Right renal cortex interstitium (tissue), 3 donors: ENCODE results near the gene CHADL. TPM values are rescaled to one million over a fixed set of nuclear protein-coding genes. Genes with fewer than 3 reads are reported as not detected.
"Not testable (repeated sequence)": the region's sequence is repeated elsewhere in the genome, so short reads cannot be mapped to it uniquely, and the experiment has no call there.

Experiments
- DNase-seq, 3 donors: peaks; one replicate each; pipeline ENCODE4 v3.0.0-alpha.2; 2013; ENCODE audit warnings: low read depth in 3 of 3, low spot score in 2 of 3
- polyA plus RNA-seq, 3 donors: library from polyadenylated mRNA; unstranded; fragments of 120-200 nt; gene quantifications; one replicate each; pipeline ENCODE4 v1.2.1, GENCODE V29; 2013; ENCODE audit not compliant: insufficient read length in 3 of 3

Gene CHADL, protein sequence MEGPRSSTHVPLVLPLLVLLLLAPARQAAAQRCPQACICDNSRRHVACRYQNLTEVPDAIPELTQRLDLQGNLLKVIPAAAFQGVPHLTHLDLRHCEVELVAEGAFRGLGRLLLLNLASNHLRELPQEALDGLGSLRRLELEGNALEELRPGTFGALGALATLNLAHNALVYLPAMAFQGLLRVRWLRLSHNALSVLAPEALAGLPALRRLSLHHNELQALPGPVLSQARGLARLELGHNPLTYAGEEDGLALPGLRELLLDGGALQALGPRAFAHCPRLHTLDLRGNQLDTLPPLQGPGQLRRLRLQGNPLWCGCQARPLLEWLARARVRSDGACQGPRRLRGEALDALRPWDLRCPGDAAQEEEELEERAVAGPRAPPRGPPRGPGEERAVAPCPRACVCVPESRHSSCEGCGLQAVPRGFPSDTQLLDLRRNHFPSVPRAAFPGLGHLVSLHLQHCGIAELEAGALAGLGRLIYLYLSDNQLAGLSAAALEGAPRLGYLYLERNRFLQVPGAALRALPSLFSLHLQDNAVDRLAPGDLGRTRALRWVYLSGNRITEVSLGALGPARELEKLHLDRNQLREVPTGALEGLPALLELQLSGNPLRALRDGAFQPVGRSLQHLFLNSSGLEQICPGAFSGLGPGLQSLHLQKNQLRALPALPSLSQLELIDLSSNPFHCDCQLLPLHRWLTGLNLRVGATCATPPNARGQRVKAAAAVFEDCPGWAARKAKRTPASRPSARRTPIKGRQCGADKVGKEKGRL
- polyA plus RNA-seq = 1 to 10 TPM; 2.7 to 3.1 (median 2.9) TPM

DNA sequence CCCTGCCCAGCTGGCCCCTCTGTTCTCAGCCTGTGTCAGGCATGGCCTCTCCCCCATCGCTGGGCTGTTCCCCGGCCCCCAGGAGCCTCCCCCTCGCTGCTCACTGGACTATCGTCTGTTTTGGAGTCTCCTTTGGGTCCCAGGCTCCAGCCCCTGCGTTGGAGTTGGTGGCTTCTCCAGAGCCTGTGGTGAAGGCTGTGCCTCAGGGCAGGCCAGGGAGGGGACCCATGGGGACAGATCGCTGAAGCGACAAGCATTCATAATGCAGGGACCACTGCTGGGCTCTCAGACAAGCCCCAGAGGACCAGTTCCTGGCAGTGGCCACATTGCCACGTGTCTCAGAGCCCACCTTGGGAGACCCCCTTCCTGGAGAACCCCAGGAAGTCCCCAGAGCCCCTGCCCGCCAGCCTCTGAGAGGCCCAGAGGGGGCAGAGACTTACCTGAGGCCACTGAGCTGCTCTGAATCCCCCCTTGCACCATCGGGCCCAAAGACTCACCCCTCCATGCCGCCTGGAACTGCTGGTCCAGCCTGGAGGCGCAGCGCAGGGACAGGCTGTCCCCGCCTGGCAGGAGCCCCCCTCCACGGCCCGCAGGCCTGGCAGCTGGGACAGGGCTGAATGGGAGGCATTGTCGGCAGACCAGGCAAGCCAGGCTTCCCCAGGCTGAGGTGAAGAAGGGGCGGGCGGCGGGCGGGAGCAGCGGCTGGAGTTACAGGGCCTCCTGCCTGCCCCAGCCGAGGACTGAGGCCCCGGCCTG lies at the start of gene CHADL:
Gene CHADL, minus strand, starts transcription at position 555 of the 756 bp plus-strand sequence. Its CDS starts 50 bp downstream, at position 505.
- DNase-seq = no peak

DNA sequence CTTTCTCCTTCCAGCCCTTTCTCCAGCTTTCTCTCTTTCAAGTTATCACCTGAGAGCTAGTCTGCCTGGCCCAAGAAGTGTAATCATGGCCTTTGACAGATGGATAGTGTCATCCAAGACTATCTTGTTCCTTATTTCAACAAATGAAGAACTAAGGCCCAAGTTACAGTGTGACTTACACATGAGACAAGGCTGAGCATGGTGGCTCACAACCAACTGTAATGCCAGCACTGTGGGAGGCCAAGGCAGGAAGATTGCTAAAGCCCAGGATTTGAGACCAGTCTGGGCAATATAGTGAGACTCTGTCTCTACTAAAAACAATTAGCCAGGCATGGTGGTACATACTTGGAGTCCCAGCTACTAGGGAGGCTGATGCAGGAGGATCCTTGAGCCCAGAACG lies 48.9 kb upstream of the CHADL start:
- DNase-seq = no peak

DNA sequence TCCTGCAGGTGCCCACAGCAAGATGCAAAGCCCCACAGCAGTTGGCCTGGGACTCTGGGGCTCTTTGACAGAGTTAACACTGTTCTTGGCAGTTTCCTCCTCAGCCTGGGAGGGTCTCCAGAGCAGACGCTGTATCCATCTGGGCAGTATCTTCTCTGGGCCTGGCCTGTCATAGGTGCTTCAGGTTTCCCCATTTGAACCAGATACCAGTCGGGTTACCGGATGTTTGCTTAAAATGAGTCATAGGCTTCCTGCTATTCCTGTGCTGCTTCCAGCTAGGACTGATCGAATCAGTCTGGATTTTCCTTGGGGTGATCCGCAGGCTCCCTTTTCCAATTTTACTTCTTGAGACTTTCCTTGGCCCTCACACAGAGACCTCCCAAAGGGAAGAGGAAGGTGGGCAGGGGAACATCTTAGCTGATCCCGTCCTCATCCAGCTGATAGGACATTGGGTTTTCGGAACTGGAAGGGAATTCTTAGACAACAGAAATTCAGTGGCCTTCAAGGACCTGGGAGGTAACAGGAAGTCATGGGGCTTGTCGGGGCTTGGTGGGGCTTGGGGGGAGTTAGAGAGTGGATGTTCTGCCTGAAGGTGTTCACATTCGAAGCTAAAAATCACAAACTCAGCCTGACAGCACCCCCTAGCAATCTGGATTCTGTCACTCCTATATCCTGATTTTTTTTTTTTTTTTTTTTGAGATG lies 47.7 kb upstream of the CHADL start:
- DNase-seq = no peak

DNA sequence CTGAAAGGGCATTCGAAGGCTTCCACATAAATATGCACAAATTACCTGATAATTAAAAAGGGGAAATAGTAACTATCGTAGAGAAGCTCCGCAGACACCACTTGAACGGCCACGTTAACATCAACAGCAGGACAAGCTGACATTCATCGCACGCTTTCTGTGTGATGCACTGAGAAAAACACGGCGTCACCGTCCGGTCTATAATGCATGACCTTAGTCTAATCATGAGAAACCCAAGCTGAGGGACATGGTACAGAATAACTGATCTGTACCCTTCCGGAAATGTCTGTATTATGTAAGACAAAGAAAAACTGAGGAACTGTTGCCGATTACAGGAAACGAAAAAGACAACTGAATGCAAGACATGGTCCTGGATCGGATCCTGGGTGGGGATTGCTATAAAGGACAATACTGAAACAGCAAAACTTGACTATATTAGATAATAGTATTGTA lies 45.9 kb upstream of the CHADL start:
- DNase-seq = no peak

DNA sequence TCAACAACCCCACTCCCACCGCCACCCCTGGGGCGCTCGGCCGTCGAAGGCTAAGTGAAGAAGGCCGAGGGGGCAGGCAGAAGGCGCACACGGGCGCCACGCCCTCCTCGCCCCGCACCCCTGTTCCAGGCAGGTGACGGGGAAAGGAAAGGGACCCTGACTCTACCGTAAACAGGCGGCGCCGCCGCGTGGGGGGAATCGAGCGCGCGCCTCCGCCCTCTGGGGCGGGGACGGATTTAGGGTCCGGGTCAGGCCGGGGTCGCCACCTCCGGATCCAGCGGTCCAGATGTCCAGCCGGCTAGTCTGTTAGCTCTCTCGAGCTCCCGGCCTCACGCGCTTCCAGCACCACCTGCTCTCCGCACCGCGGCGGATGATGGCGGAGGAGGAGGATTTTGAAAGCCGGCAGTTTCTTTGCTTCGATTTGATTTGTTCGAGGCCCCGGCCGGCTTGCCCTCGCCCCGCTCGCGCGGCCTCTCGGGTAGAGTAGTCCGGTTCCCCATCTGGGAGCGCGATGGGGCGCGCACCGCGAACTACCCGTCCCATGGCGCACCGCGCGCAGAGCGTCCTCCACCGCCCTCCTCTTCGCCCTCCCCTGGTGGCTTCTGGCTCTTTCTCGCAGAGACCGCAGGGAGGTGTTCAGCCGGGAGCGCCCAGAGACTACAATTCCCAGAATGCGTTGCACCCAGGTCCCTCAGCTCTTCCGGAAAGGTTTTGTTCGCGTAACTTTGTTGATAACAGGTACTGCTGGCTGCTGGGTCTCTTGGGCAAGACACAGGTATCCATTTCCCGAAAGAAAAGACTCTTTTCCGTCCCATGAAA lies 45.3 kb upstream of the CHADL start, which contains the start of gene RANGAP1:
Gene RANGAP1, minus strand, starts transcription at position 368 of the 819 bp plus-strand sequence. CDS start 5,143 bp downstream, outside the sequence.
- peak; percentile 93 to 99 (median 95) for DNase-seq

DNA sequence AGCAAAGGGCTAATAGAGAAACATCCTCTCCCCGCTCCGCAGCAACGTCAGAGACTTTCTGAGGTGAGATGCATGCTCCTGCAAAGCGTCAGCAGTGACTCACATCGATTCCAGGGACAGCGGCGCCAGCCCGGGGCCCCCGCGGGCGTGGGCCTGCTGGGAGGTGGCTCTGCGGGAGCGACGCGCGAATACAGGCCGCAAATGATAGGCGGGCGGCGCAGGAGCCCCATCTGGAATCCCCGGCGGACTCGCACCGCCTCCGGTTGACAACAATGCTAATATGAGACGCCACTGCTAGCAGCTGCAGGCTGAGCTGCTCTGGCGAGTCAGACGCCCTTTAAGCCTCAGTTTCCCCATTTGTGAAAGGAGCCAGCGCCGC lies 44.7 kb upstream of the CHADL start:
- DNase-seq = no peak

DNA sequence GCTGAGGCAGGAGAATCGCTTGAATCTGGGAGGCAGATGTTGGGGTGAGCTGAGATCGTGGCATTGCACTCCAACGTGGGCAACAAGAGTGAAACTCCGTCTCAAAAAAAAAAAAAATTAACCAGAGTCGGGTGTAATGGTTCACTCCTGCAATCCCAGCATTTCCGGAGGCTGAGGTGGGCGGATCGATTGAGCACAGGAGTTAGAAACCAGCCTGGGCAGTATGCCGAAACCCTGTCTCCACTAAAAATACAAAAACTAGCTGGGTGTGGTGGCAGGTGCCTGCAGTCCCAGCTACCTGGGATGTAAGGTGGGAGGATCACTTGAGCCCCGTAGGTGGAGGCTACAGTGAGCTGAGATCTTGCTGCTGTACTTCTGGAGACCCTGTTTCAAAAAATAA lies 43.7 kb upstream of the CHADL start:
- DNase-seq = no peak

DNA sequence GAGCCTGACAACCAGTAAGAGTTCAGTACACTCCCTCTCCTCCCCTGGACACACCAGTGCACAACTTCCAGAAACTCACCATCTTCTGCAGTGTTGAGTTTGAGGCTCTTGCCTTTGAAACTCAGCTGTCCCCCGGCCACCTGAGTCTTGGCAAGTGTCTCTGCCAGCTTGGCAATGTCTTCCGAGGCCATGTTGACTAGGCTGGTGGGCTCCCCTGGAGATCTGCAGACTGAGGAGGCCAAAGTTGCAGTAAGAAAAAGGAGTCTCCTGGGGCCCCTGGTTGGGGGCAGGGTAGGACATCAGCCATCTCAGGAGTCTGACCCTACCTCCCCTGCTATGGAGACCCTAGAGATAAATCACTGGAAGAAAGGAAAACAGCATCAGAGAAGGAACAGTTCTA lies 40.1 kb upstream of the CHADL start:
- no peak for DNase-seq

DNA sequence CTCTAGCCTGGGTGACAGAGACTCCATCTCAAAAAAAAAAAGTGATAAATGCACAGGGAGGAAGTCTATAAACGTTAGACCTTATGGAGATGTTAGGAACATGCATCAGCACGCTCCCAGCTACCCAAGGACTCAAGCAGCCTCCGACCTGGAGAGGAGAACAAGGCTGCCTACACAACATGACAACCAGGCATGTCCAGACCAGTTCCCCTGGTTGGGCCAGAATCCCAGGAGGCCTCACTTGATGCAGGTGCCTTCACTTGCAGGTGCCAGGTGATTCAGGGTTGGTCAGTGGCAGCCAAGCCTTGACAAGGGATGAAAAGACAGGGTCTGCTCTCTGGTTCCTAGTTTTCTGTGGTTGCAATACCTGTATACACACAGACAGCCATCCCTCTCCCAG lies 39.3 kb upstream of the CHADL start:
- DNase-seq = no peak

DNA sequence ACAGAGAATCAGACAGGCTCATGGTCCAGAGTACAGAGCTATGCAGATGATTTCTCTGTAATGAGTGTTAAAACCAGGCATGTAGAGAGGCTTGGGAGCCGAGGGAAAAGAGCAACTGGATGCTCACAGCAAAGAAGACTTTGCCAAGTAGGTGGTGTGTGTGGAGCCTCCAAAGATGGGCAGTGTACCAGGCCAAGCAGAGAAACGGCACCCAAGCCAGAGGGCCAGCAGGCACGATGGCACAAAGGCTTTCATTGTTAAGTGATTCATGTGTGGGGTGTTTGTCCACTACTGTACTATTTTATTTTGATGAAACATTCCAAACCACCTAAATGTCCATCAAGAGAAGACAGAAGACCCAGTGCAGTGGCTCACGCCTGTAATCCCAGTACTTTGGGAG lies 34.1 kb upstream of the CHADL start:
- DNase-seq = no peak

DNA sequence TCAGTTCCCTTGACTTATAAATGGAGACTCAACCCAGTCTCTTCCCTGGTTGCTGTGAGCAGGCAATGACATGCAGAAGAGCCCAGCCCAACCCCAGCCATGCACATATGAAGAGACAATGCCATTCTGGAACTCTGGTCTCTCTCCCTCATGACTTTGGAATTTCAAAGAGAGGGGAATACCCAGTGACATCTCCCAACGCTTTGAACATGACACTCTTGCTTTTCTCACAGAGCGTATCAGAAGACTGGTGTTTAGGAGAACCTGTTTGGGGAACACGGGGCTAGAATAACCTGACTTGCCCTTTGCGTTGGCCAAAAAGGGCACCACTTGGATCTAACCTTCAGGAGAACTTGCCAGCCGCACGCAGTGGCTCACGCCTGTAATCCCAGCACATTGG lies 32.4 kb upstream of the CHADL start:
- no peak for DNase-seq

DNA sequence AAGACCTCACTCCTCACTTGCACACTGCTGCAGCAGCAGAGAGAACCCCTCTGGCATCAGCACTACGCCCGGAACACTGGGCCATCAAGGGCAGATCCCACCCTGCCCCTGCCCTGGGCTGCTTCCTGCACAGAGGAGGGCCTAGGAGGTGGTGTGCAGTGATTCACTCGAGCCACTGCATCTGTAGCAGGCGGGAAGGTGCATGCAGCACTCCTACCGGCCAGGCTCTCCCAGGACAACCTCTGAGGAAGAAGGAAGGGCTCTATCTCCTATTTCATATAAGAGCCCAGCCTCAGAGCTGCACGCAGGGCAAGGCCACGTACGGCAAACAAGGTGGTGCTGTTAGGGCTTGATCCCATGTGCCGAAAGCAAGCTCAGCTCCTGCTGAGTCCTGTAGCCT lies 31.1 kb upstream of the CHADL start:
- DNase-seq = no peak

DNA sequence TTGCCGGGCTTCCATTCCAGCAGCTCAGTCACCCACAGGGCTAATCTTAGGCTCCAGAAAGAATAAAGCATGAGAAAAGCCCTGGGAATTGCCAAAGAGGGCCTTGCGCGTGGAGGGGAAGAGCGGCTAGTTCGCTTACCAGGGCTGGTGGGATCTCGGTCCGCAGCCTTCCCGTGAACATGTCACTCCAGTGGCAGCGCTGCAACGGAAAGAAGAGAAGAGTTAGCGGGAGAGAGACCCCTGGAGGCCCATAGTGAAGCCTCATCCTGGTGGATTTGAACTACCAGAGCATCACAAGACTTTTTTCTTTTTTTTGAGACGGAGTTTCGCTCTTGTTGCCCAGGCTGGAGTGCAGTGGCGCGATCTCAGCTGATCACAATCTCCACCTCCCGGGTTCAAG lies 27.2 kb upstream of the CHADL start:
- DNase-seq = no peak

DNA sequence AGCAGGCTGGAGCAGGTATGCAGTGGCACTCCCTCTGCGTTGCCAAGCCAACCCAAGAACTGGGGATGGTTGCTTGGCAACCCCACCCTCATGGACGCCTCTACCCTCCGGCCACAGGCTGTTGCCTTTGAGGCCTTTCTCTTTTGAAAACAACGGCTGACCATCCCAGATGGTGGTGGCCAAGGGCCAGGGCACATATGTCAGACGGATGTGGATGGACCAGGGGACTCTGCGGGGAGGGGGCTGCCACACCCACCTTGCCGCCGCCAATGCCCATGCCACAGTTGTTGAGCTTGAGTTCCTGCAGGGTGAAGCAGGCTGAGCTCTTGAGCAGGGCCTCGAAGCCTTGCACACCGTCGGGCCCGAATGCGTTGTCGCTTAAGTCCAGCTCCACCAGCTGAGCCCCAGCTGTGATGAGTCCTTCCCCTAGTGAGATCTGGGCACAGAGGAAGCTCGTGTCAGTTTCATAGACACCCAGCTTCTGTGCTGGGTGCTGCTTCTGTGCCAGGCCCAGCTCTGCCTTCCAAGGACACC lies 23.7 kb upstream of the CHADL start:
- no peak for DNase-seq

DNA sequence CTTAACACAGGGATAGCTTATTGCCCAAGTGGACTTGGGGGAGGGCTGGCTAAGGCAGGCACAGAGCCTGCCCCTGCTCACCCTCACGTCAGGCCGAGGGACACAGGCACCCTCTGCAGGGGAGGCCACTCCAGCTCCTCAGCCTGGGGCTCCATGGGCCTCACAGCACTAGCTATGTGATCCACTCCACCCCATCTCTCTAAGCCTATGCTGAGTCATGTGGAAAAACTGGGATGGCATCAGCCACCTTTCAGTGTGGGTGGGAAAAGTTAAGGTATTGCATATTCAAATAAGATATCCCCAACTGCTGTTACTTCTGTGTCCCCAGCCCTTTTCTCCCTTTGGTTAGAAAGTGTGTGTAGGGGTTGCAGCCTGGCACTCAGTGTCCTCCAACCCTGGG lies 23.0 kb upstream of the CHADL start:
- DNase-seq = no peak

DNA sequence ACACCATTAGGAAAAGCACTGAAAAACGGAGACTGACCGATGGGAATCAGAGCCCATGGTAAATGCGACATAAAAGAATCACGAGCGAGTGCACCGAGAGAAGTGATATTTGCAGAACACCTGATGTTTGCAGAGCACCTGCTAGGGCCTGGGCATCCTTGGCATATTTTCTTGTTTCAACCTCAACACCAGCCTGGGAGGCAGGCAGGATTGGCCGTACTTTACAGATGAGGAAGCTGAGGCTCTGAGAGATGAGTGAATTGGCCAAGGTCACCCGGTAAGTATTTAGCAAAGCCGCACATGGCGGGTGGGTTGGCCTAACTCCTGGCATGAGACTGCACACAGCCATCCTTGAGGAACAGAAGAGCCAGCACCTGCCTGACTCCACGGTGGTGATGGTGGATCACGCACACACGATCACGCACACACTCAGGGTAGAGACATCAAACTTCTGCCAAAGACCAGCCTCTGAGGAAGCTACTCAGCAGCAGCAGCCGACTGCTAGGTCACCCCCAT lies 21.6 kb upstream of the CHADL start:
- no peak for DNase-seq

DNA sequence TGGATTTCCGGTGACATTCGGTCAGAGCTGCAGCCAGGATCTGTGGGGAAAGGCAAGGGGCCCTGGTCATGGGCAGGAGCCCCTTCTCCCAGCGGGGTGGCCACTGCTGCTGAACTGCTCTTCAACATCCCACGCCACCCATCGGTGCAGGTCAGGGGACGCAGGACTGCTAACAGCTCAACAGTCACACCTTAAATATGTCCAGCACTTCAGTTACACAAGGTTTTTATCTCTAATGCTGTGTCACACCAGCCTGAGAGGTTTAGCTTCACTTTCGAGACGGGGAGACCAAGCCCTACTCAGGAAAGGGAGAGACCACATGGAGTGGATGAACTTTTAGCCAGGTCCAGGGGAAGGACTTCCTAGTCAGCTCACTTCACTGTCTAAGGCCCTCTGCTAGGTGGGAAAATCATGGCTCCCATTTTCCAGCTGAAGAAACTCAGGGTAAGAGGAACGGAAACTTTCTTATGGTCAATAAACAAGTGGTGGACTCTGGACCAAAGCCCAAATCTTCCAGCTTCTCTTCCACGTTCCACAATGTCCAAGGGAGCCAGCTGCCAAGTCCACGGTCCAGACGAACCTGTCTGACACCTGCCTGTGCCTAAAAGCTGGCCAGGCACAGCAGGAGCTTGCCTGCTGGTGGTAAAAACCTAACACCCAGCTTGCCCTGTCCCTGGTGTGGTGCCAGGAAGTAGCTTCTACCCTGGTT lies 21.0 kb upstream of the CHADL start:
- no peak for DNase-seq

DNA sequence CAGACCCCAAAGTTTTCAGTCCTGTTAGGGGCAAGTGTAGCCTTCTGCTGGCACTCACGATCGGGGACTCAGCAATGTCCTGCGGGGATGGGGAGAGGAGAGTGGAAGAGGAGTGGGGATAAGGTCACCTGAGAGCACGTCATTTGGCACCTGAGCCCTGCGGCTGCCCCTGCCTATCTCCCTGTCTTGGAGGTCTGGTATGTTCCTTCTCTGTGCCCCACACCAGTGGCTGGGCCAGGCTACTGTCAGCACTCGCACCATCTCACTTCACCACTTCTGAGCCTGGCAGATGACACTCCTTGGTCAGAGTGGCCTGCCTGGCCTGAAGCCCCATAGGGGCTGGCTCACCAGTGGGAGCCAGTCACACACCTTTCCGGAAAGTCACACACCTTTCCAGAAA lies 20.1 kb upstream of the CHADL start:
- DNase-seq = no peak

DNA sequence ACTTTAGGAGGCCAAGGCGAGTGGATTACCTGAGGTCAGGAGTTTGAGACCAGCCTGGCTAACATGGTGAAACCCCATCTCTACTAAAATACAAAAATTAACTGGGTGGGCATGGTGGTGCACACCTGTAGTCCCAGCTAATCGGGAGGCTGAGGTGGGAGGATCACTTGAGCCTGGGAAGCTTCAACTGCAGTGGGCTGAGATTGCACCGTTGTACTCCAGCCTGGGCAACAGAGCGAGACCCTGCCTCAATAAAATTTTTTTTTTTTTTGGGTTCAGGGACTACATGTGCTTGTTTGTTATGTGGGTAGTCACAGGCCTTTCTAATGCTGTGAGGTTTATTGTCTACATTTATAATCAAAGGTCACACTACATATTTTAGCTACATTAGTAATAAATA lies 19.0 kb upstream of the CHADL start:
- DNase-seq = not testable (repeated sequence)
